DND-41 (cell line): Measurements from ENCODE around the gene FGF14.

Experiments used
- ATAC-seq: fragments of 200-7000 bp; cut with Tn5 transposase; 3 replicates; pipeline ENCODE4 v1.9.1; 2021; ENCODE audit warnings: low read depth; ENCODE audit not compliant: insufficient read depth
- DNase-seq: peaks from one replicate; pipeline ENCODE4 v3.0.0-alpha.2; 2020
- H2AFZ ChIP-seq: 2 replicates; pipeline ENCODE4 v1.6.0; 2012; ENCODE audit warnings: low read depth, low read length
- H3K27ac ChIP-seq: 2 replicates; pipeline ENCODE4 v1.5.1; 2012; ENCODE audit warnings: low read length, inconsistent platforms
- H3K27me3 ChIP-seq: fragments of 200-600 bp; sonication (generic); 2 replicates; pipeline ENCODE4 v1.6.0; 2012; ENCODE audit warnings: low read length, mild to moderate bottlenecking, inconsistent platforms; ENCODE audit not compliant: insufficient read depth, poor library complexity
- H3K36me3 ChIP-seq: 2 replicates; pipeline ENCODE4 v1.5.1; 2012; ENCODE audit warnings: low read length, inconsistent platforms; ENCODE audit not compliant: insufficient read depth
- H3K4me1 ChIP-seq: 2 replicates; pipeline ENCODE4 v1.5.1; 2012; ENCODE audit warnings: mild to moderate bottlenecking, low read length; ENCODE audit not compliant: insufficient read depth
- H3K4me2 ChIP-seq: 2 replicates; pipeline ENCODE4 v1.6.0; 2012; ENCODE audit warnings: mild to moderate bottlenecking, moderate library complexity, low read length, inconsistent platforms; ENCODE audit not compliant: insufficient read depth
- H3K4me3 ChIP-seq, 2 experiments: fragments of 200-600 bp in 1 of 2; shearing (Covaris generic) in 1 of 2; 2 replicates each; pipeline ENCODE4 v1.5.1; 2012 to 2016; ENCODE audit warnings: inconsistent platforms in 2 of 2, low read length in 2 of 2, mild to moderate bottlenecking in 2 of 2, low read depth in 1 of 2, moderate library complexity in 1 of 2
- H3K79me2 ChIP-seq: 2 replicates; pipeline ENCODE4 v1.6.0; 2012; ENCODE audit warnings: low read length, inconsistent platforms; ENCODE audit not compliant: insufficient read depth
- H3K9ac ChIP-seq: 2 replicates; pipeline ENCODE4 v1.6.0; 2012; ENCODE audit warnings: low read depth, mild to moderate bottlenecking, inconsistent platforms, low read length, moderate library complexity
- H3K9me3 ChIP-seq: 2 replicates; pipeline ENCODE4 v1.5.1; 2012; ENCODE audit warnings: low read length, moderate library complexity, mild to moderate bottlenecking, inconsistent platforms; ENCODE audit not compliant: insufficient read depth, severe bottlenecking
- H4K20me1 ChIP-seq: 2 replicates; pipeline ENCODE4 v1.6.0; 2012; ENCODE audit warnings: low read length; ENCODE audit not compliant: insufficient read depth
- EZH2 ChIP-seq: IDR thresholded peaks from 3 replicates; pipeline ENCODE4 v1.6.1; 2012; ENCODE audit warnings: borderline replicate concordance, low read depth, mild to moderate bottlenecking, moderate library complexity, low read length, inconsistent platforms; ENCODE audit not compliant: severe bottlenecking
- TF ChIP-seq, protein P1 (sequence below): IDR thresholded peaks from 2 replicates; pipeline ENCODE4 v1.5.1; 2012; ENCODE audit warnings: borderline replicate concordance, low read length, moderate library complexity, mild to moderate bottlenecking; ENCODE audit not compliant: poor library complexity, severe bottlenecking; ENCODE audit errors: extremely low read depth

Gene FGF14

DNA sequence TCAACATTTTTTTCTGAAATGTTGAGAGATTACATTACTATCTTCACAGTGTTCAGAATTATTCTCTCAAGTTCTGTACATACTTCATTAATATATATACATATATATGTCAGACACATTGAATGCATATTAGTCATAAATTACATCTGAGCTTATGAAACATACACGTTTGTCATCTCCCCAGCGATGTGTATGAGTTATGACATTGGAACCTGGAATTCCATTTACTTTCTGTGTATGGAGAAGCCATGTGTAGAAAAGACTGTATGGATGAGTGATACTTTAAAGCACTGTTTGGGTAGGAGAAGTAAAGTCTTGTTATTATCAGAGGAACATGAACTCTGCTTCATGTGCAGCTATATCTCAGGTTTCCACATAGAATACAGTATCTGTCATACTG, 167.2 kb downstream of the FGF14 start:
- H3K36me3 ChIP-seq = no peaks in the 10 kb centered on the region
- no peak overlapping the region for H3K9ac ChIP-seq
- no peak for TF ChIP-seq EZH2
- TF ChIP-seq, protein P1, sequence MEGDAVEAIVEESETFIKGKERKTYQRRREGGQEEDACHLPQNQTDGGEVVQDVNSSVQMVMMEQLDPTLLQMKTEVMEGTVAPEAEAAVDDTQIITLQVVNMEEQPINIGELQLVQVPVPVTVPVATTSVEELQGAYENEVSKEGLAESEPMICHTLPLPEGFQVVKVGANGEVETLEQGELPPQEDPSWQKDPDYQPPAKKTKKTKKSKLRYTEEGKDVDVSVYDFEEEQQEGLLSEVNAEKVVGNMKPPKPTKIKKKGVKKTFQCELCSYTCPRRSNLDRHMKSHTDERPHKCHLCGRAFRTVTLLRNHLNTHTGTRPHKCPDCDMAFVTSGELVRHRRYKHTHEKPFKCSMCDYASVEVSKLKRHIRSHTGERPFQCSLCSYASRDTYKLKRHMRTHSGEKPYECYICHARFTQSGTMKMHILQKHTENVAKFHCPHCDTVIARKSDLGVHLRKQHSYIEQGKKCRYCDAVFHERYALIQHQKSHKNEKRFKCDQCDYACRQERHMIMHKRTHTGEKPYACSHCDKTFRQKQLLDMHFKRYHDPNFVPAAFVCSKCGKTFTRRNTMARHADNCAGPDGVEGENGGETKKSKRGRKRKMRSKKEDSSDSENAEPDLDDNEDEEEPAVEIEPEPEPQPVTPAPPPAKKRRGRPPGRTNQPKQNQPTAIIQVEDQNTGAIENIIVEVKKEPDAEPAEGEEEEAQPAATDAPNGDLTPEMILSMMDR = no peak
- no peak for DNase-seq
- no peak for ATAC-seq
- H3K27me3 ChIP-seq = peaks cover 9% of the 10 kb centered on the region
- no peak overlapping the region for H3K4me3 ChIP-seq
- H3K27ac ChIP-seq = no peak overlapping the region
- no peak overlapping the region for H2AFZ ChIP-seq
- H3K4me2 ChIP-seq = no peak overlapping the region
- H3K79me2 ChIP-seq = no peaks in the 10 kb centered on the region
- H3K4me1 ChIP-seq = no peaks in the 10 kb centered on the region
- no peaks in the 10 kb centered on the region for H3K9me3 ChIP-seq
- no peaks in the 10 kb centered on the region for H4K20me1 ChIP-seq

DNA sequence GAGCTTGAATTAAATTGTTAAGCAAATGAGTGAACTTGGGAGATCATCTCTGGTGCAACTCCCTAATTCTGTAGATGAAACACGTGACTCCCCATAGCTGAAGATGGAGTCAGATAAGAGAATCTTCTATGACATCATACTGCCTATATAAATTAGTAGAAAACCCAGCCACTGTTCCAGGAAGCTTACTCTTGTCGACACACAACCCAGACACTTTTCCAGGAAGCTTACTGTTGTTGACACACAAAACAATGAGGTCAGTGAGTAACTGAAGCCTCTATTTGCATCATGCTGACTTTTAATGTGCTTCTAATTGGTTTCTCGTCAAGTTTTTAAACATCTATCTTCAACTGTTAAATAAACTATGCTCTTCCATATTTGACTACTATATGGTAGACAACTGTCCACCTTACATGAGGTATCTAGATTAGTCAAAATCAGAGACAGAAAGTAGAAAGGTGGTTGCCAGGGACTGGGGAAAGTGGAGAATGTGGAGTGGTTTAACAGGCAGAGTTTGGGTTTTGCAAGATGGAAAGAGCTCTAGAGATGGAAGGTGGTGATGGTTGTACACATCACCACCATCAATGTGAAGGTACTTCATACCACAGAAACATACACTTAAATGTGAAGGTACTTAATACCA, 168.2 kb downstream of the FGF14 start:
- Histone ChIP-seq H4K20me1 (no peaks in the 10 kb centered on the region), H3K36me3 (no peaks in the 10 kb centered on the region), H3K4me2 (no peak overlapping the region), H3K27ac (no peak overlapping the region), H3K9me3 (no peaks in the 10 kb centered on the region), H3K4me1 (no peaks in the 10 kb centered on the region), H2AFZ (no peak overlapping the region), H3K27me3 (peaks cover 9% of the 10 kb centered on the region), H3K4me3 (no peak overlapping the region), H3K9ac (no peak overlapping the region), H3K79me2 (no peaks in the 10 kb centered on the region)
- TF ChIP-seq, protein P1 = no peak
- TF ChIP-seq EZH2 = no peak
- ATAC-seq = no peak
- no peak for DNase-seq

DNA sequence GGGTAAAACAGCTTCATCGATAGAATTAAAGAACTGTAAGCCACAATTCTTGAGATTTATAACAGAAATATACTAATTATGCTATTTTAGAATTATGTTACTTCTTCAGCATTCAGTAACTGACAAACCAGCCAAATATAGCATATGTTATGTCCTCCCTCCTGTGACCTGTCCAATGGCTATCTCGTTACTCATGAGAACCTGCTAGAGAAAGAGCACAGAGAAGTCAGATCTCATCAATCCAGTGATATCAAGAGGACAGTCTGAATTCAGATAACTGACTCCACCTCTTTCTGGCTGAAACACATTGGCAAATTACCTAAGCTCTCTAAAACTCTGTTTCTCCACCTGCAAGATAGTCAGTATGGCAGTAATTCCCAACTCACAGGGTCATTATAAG, 170.4 kb downstream of the FGF14 start:
- Histone ChIP-seq H3K79me2 (no peaks in the 10 kb centered on the region), H3K27ac (no peak overlapping the region), H3K4me3 (no peak overlapping the region), H3K4me2 (no peak overlapping the region), H3K9ac (no peak overlapping the region), H3K9me3 (no peaks in the 10 kb centered on the region), H2AFZ (no peak overlapping the region), H3K4me1 (no peaks in the 10 kb centered on the region), H3K36me3 (no peaks in the 10 kb centered on the region), H3K27me3 (peaks cover 3% of the 10 kb centered on the region), H4K20me1 (no peaks in the 10 kb centered on the region)
- no peak for DNase-seq
- no peak for ATAC-seq
- TF ChIP-seq, protein P1 = no peak

DNA sequence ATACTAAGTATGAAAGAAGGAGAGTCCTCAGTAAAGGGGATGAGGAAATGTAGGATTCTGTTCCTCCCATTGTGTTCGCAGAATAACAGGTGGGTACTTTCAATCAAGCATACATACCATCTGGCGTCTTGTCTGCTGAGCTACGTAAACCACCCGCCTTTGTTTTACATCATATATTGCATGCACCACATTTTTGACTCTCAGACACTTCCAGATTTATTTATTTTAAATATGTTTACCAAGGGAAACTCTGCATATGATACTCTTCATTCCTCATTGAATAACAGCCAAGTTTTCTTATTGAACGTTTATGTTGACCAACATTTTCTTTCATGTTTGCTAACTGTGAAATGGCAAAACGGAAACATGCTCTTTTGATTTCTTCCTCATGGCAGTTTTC, 174.1 kb downstream of the FGF14 start:
- no peak overlapping the region for H2AFZ ChIP-seq
- no peaks in the 10 kb centered on the region for H4K20me1 ChIP-seq
- DNase-seq (no peak), ATAC-seq (no peak)
- H3K27ac ChIP-seq = no peak overlapping the region
- H3K4me1 ChIP-seq = no peaks in the 10 kb centered on the region
- TF ChIP-seq EZH2 = no peak
- TF ChIP-seq, protein P1 = no peak
- H3K79me2 ChIP-seq = no peaks in the 10 kb centered on the region
- peaks cover 3% of the 10 kb centered on the region for H3K27me3 ChIP-seq
- H3K4me2 ChIP-seq = no peak overlapping the region
- H3K9me3 ChIP-seq = no peaks in the 10 kb centered on the region
- H3K9ac ChIP-seq = no peak overlapping the region
- H3K4me3 ChIP-seq = no peak overlapping the region
- no peaks in the 10 kb centered on the region for H3K36me3 ChIP-seq
